HCT116 (cell line): ENCODE measurements around the gene RAB30. TPM values are rescaled to one million over a fixed set of nuclear protein-coding genes. Genes with fewer than 3 reads are reported as not detected.

ENCODE experiments used
- ATAC-seq: fragments of 200-7000 bp; cut with Tn5 transposase; 2 replicates; pipeline ENCODE4 v1.9.1; 2020; ENCODE audit warnings: mild to moderate bottlenecking, moderate library complexity
- BruUV-seq: library from RNA; stranded (reverse); fragments of 400-500 nt; replicated peaks from 2 replicates; lab custom pipeline; 2021; lab: Mats Ljungman, UMichigan
- CTCF ChIA-PET: fragments of 300-600 bp; sonication (Branson Sonifier 250); formaldehyde crosslinking; loops from one replicate; lab custom pipeline; 2021; ENCODE audit warnings: antibody characterized with exemption; lab: Charles Lee
- POLR2A ChIA-PET: fragments of 300-600, 350-600 bp; sonication (Branson Sonifier 250); formaldehyde crosslinking; loops from one replicate; lab custom pipeline; 2021; ENCODE audit warnings: antibody characterized with exemption; lab: Charles Lee
- RAD21 ChIA-PET, 2 experiments: fragments of 300-600 bp; sonication (Branson Sonifier 250); formaldehyde crosslinking; loops; one replicate each; lab custom pipeline; 2023; ENCODE audit warnings: low total read pairs in 2 of 2; ENCODE audit not compliant: uncharacterized antibody in 2 of 2, unreplicated experiment in 2 of 2, low non-redundant PET in 1 of 2; lab: Charles Lee
- DNase-seq: peaks from one replicate; pipeline ENCODE4 v3.0.0-alpha.2; 2010; ENCODE audit warnings: low read depth, low spot score
- H2AFZ ChIP-seq: fragments of 200-600 bp; shearing (Covaris generic), sonication (generic); 2 replicates; pipeline ENCODE4 v1.6.1; 2017; ENCODE audit warnings: low read depth, mixed run types, mixed read lengths, antibody characterized with exemption, low read length; ENCODE audit not compliant: poor library complexity, severe bottlenecking
- H3K27ac ChIP-seq: 2 replicates; pipeline ENCODE4 v1.5.1; 2012; ENCODE audit warnings: low read depth, low read length
- H3K27me3 ChIP-seq: fragments of 200-600 bp; sonication (generic); 2 replicates; pipeline ENCODE4 v1.6.1; 2016; ENCODE audit warnings: mixed run types, low read length, mixed read lengths; ENCODE audit not compliant: insufficient read depth
- H3K36me3 ChIP-seq, 2 experiments: fragments of 200-500 bp in 1 of 2; fragments of 200-600 bp in 1 of 2; sonication (Bioruptor generic) in 1 of 2; sonication (generic) in 1 of 2; 2 replicates each; pipeline versions ENCODE4 v1.5.1 to v1.6.1; 2014 to 2016; ENCODE audit warnings: low read length in 2 of 2, inconsistent platforms in 1 of 2, mixed read lengths in 1 of 2, mixed run types in 1 of 2; ENCODE audit not compliant: insufficient read depth in 2 of 2, control insufficient read depth in 1 of 2
- H3K4me1 ChIP-seq, 2 experiments: fragments of 200-600 bp in 1 of 2; sonication (generic) in 1 of 2; 2 replicates each; pipeline versions ENCODE4 v1.5.1 to v1.6.1; 2012 to 2017; ENCODE audit warnings: low read length in 2 of 2, inconsistent platforms in 1 of 2, mild to moderate bottlenecking in 1 of 2, mixed read lengths in 1 of 2, mixed run types in 1 of 2, moderate library complexity in 1 of 2; ENCODE audit not compliant: insufficient read depth in 2 of 2, control insufficient read depth in 1 of 2
- H3K4me2 ChIP-seq: fragments of 200-600 bp; sonication (generic); 2 replicates; pipeline ENCODE4 v1.6.1; 2017; ENCODE audit warnings: mixed run types, low read length, mixed read lengths
- H3K4me3 ChIP-seq, 2 experiments: fragments of 200-600 bp in 1 of 2; sonication (generic) in 1 of 2; replicated peaks in 1 of 2; 2 replicates each; pipeline ENCODE4 v1.5.1; 2011 to 2016; ENCODE audit warnings: low read length in 2 of 2, control low read depth in 1 of 2, low read depth in 1 of 2, mild to moderate bottlenecking in 1 of 2, mixed read lengths in 1 of 2, mixed run types in 1 of 2
- H3K79me2 ChIP-seq: fragments of 200-600 bp; sonication (generic); 2 replicates; pipeline ENCODE4 v1.6.1; 2017; ENCODE audit warnings: mild to moderate bottlenecking, mixed run types, low read length, moderate library complexity, mixed read lengths; ENCODE audit not compliant: insufficient read depth
- H3K9ac ChIP-seq: fragments of 200-600 bp; sonication (generic); 2 replicates; pipeline ENCODE4 v1.6.1; 2016; ENCODE audit warnings: low read length, mixed read lengths
- H3K9me2 ChIP-seq: fragments of 200-600 bp; sonication (generic), shearing (Covaris generic); 2 replicates; pipeline ENCODE4 v1.6.1; 2017; ENCODE audit warnings: mixed run types, mild to moderate bottlenecking, moderate library complexity; ENCODE audit not compliant: insufficient read depth
- H3K9me3 ChIP-seq, 2 experiments: fragments of 200-500 bp in 1 of 2; fragments of 200-600 bp in 1 of 2; sonication (Bioruptor generic) in 1 of 2; sonication (generic) in 1 of 2; 2 replicates each; pipeline ENCODE4 v1.6.1; 2014 to 2017; ENCODE audit warnings: low read length in 2 of 2, mixed read lengths in 2 of 2, inconsistent platforms in 1 of 2, low read depth in 1 of 2, mild to moderate bottlenecking in 1 of 2, mixed run types in 1 of 2, moderate library complexity in 1 of 2; ENCODE audit not compliant: control insufficient read depth in 1 of 2, insufficient read depth in 1 of 2
- H4K20me1 ChIP-seq: fragments of 200-600 bp; sonication (generic), shearing (Covaris generic); 2 replicates; pipeline ENCODE4 v1.6.1; 2017; ENCODE audit warnings: mixed run types, mild to moderate bottlenecking, moderate library complexity; ENCODE audit not compliant: insufficient read depth
- JUND ChIP-seq: IDR thresholded peaks from 2 replicates; pipeline ENCODE4 v1.6.1; 2012
- MAX ChIP-seq: IDR thresholded peaks from 2 replicates; pipeline ENCODE4 v1.6.1; 2012
- POLR2A ChIP-seq: IDR thresholded peaks from 2 replicates; pipeline ENCODE4 v1.7.0; 2011; ENCODE audit warnings: borderline replicate concordance; ENCODE audit not compliant: insufficient read depth, insufficient read length; ENCODE audit errors: extremely low read depth
- POLR2AphosphoS5 ChIP-seq: IDR thresholded peaks from 2 replicates; pipeline ENCODE4 v1.6.1; 2011; ENCODE audit warnings: mild to moderate bottlenecking, low read depth, low read length, moderate library complexity
- SIN3A ChIP-seq: IDR thresholded peaks from 2 replicates; pipeline ENCODE4 v1.6.1; 2012; ENCODE audit warnings: low read depth
- YY1 ChIP-seq: IDR thresholded peaks from 2 replicates; pipeline ENCODE4 v1.6.1; 2011; ENCODE audit warnings: low read length, low read depth, moderate library complexity, mild to moderate bottlenecking; ENCODE audit not compliant: insufficient replicate concordance; ENCODE audit errors: extremely low read depth
- ZNF274 ChIP-seq: fragments of 200-500 bp; sonication (Bioruptor generic); IDR thresholded peaks from 2 replicates; pipeline ENCODE4 v1.6.1; 2014; ENCODE audit warnings: mild to moderate bottlenecking, low read depth, low read length, inconsistent platforms
- intact Hi-C: fragments of 100-400 bp; cut with micrococcal nuclease; formaldehyde crosslinking; loops from 2 replicates; pipeline ENCODE4 v1.10.0; 2022
- total RNA-seq: library from RNA; stranded (reverse); gene quantifications from one replicate; pipeline ENCODE4 v1.2.1, GENCODE V29; 2021; ENCODE audit not compliant: unreplicated experiment
- TF ChIP-seq, protein P1 (sequence below): IDR thresholded peaks from 2 replicates; pipeline ENCODE4 v1.6.1; 2011; ENCODE audit warnings: mild to moderate bottlenecking, low read length, moderate library complexity; ENCODE audit not compliant: insufficient replicate concordance; ENCODE audit errors: extremely low read depth
- TF ChIP-seq, protein P2 (sequence below), 3 experiments: fragments of 200-600 bp in 1 of 3; sonication (generic) in 1 of 3; IDR thresholded peaks in 2 of 3; conservative IDR thresholded peaks in 1 of 3; 2 replicates each; pipeline ENCODE4 v1.5.1; 2012 to 2017; ENCODE audit warnings: low read depth in 2 of 3, low read length in 2 of 3, antibody characterized with exemption in 1 of 3, borderline replicate concordance in 1 of 3, control low read depth in 1 of 3, mild to moderate bottlenecking in 1 of 3, mixed read lengths in 1 of 3, mixed run types in 1 of 3, moderate library complexity in 1 of 3; ENCODE audit not compliant: insufficient read depth in 1 of 3

Gene RAB30
- total RNA-seq, 1 experiment from 2014 or later: 5.7 TPM

DNA sequence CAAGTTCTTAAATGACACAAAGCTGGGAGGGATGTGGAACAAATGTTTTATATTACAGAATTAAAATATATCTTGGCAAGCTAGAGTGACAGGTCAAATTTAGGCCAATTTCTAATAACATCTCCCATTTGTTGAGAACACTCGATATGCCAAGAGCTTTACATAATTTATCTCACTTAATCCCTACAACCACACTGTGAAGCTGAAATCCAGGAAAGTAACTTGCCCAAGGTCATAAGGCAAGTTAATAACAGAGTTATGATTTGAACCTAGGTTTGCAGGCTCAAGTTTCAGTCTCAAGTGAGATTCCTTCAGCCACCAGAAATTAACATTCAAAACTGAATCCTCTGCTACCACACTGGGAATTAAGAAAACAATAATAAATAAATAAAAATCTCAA lies 38.3 kb downstream of the RAB30 start (continued):
- no peak for TF ChIP-seq MAX

- no TSS peak for BruUV-seq
- Histone ChIP-seq H3K9me2 (no peaks in the 10 kb centered on the region), H3K9ac (no peak overlapping the region), H3K36me3 (no peaks in the 10 kb centered on the region), H3K79me2 (no peaks in the 10 kb centered on the region), H3K4me1 (peaks cover 0 to 7% of the 10 kb centered on the region in 2 experiments; a peak in 1 of 4 replicates), H3K4me2 (no peak overlapping the region), H3K27me3 (no peaks in the 10 kb centered on the region), H3K9me3 (no peaks in the 10 kb centered on the region), H3K4me3 (no peak overlapping the region), H4K20me1 (no peaks in the 10 kb centered on the region), H3K27ac (no peak overlapping the region), H2AFZ (no peak overlapping the region)
- ChIA-PET CTCF (no interaction called here), POLR2A (no interaction called here), RAD21 (no interaction called here)
- TF ChIP-seq POLR2AphosphoS5: no peak
- no peak for TF ChIP-seq YY1
- no peak for TF ChIP-seq ZNF274
- no peak for TF ChIP-seq JUND
- no peak for TF ChIP-seq POLR2A
- no peak for TF ChIP-seq MAX
- TF ChIP-seq, protein P1, sequence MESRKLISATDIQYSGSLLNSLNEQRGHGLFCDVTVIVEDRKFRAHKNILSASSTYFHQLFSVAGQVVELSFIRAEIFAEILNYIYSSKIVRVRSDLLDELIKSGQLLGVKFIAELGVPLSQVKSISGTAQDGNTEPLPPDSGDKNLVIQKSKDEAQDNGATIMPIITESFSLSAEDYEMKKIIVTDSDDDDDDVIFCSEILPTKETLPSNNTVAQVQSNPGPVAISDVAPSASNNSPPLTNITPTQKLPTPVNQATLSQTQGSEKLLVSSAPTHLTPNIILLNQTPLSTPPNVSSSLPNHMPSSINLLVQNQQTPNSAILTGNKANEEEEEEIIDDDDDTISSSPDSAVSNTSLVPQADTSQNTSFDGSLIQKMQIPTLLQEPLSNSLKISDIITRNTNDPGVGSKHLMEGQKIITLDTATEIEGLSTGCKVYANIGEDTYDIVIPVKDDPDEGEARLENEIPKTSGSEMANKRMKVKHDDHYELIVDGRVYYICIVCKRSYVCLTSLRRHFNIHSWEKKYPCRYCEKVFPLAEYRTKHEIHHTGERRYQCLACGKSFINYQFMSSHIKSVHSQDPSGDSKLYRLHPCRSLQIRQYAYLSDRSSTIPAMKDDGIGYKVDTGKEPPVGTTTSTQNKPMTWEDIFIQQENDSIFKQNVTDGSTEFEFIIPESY: no peak
- TF ChIP-seq, protein P2, sequence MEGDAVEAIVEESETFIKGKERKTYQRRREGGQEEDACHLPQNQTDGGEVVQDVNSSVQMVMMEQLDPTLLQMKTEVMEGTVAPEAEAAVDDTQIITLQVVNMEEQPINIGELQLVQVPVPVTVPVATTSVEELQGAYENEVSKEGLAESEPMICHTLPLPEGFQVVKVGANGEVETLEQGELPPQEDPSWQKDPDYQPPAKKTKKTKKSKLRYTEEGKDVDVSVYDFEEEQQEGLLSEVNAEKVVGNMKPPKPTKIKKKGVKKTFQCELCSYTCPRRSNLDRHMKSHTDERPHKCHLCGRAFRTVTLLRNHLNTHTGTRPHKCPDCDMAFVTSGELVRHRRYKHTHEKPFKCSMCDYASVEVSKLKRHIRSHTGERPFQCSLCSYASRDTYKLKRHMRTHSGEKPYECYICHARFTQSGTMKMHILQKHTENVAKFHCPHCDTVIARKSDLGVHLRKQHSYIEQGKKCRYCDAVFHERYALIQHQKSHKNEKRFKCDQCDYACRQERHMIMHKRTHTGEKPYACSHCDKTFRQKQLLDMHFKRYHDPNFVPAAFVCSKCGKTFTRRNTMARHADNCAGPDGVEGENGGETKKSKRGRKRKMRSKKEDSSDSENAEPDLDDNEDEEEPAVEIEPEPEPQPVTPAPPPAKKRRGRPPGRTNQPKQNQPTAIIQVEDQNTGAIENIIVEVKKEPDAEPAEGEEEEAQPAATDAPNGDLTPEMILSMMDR (IDR thresholded peaks at IDR 0.05 in 2 of 3, conservative IDR thresholded peaks at IDR 0.05 in 1 of 3; ENCODE audit: borderline replicate concordance in 1 of 3, insufficient read depth in 1 of 3, low read depth in 2 of 3, low read length in 2 of 3): no peak
- TF ChIP-seq SIN3A: no peak
- ATAC-seq: no peak
- no peak for DNase-seq
- intact Hi-C loops: no loop called here
Measured at GRCh38 chr11:83031127-83031526, 40.6 kb downstream of the RAB30 start.
